ENCODE measurements around the gene RPA1. TPM values are rescaled to one million over a fixed set of nuclear protein-coding genes. Genes with fewer than 3 reads are reported as not detected.

The RPA1 gene
- total RNA-seq, 3 donors from 2014 or later (not counting 1 experiment from before 2014, with no cell fraction given) = 70.9 to 101 (median 98.9) TPM

GRCh38 chr17:1830288-1830687, 483 bp downstream of the RPA1 start:
- under 1% methylated on average over 11 of the region's 11 CpGs for WGBS (ENCODE audit: insufficient coverage)
- H3K27me3 ChIP-seq (ENCODE audit: control insufficient read depth, insufficient read depth, low read length) = no peaks in the 10 kb centered on the region
- ATAC-seq (peak in 2 of 3 donors; percentile 3 to 19), DNase-seq (peak in 1 of 2 donors; percentile 57)
- H3K36me3 ChIP-seq (ENCODE audit: control insufficient read depth, insufficient read depth, low read length) = peaks cover 11% of the 10 kb centered on the region
- Mint-ChIP-seq H3K27ac (peak overlapping the region; percentile 91), H3K4me1 (peaks cover 41 to 43% of the 10 kb centered on the region in 2 donors), H3K27me3 (ENCODE audit: low read depth in 2 of 2) (no peaks in the 10 kb centered on the region), H3K9me3 (no peaks in the 10 kb centered on the region), H3K4me3 (peak overlapping the region; percentile 96), H3K36me3 (no peaks in the 10 kb centered on the region)
- H3K9me3 ChIP-seq (ENCODE audit: control insufficient read depth, insufficient read depth, low read length) = no peaks in the 10 kb centered on the region
- no peak for TF ChIP-seq CTCF (IDR thresholded peaks at IDR 0.05)
- H3K4me1 ChIP-seq (ENCODE audit: control insufficient read depth, insufficient read depth, low read length) = peaks cover 28% of the 10 kb centered on the region
- peak overlapping the region; percentile 64 for H3K4me3 ChIP-seq (ENCODE audit: low read length)
- intact Hi-C loops (cut with micrococcal nuclease) = no loop called here
- H3K27ac ChIP-seq (ENCODE audit: low read length) = peak overlapping the region; percentile 46

GRCh38 chr17:1834380-1835149, 4.8 kb downstream of the RPA1 start:
- DNase-seq = peak in 1 of 2 donors; percentile 40
- intact Hi-C loops (cut with micrococcal nuclease) = no loop called here
- H3K36me3 Mint-ChIP-seq = no peaks in the 10 kb centered on the region
- no peak for ATAC-seq
- Histone ChIP-seq H3K36me3 (ENCODE audit: control insufficient read depth, insufficient read depth, low read length) (peaks cover 5% of the 10 kb centered on the region), H3K4me1 (ENCODE audit: control insufficient read depth, insufficient read depth, low read length) (peaks cover 20% of the 10 kb centered on the region), H3K27me3 (ENCODE audit: control insufficient read depth, insufficient read depth, low read length) (no peaks in the 10 kb centered on the region), H3K4me3 (ENCODE audit: low read length) (no peak overlapping the region), H3K9me3 (ENCODE audit: control insufficient read depth, insufficient read depth, low read length) (no peaks in the 10 kb centered on the region), H3K27ac (ENCODE audit: low read length) (no peak overlapping the region)
- WGBS (ENCODE audit: insufficient coverage) = 76% methylated on average over 9 of the region's 12 CpGs
- no peak overlapping the region for H3K4me3 Mint-ChIP-seq
- TF ChIP-seq CTCF (IDR thresholded peaks at IDR 0.05) = no peak
- peaks cover 34 to 38% of the 10 kb centered on the region in 2 donors for H3K4me1 Mint-ChIP-seq
- peak overlapping the region; percentile 58 to 67 for H3K27ac Mint-ChIP-seq
- no peaks in the 10 kb centered on the region for H3K9me3 Mint-ChIP-seq
- no peaks in the 10 kb centered on the region for H3K27me3 Mint-ChIP-seq (ENCODE audit: low read depth in 2 of 2)

- no peak overlapping the region for H3K4me3 Mint-ChIP-seq
- Histone ChIP-seq H3K4me1 (ENCODE audit: control insufficient read depth, insufficient read depth, low read length) (peaks cover 6% of the 10 kb centered on the region), H3K4me3 (ENCODE audit: low read length) (no peak overlapping the region), H3K36me3 (ENCODE audit: control insufficient read depth, insufficient read depth, low read length) (peaks cover 22% of the 10 kb centered on the region), H3K27me3 (ENCODE audit: control insufficient read depth, insufficient read depth, low read length) (no peaks in the 10 kb centered on the region), H3K9me3 (ENCODE audit: control insufficient read depth, insufficient read depth, low read length) (no peaks in the 10 kb centered on the region), H3K27ac (ENCODE audit: low read length) (no peak overlapping the region)
- no peak for TF ChIP-seq CTCF (IDR thresholded peaks at IDR 0.05)
- DNase-seq = no peak
- ATAC-seq = no peak
- no peaks in the 10 kb centered on the region for H3K27me3 Mint-ChIP-seq (ENCODE audit: low read depth in 2 of 2)
- H3K36me3 Mint-ChIP-seq = peaks cover 10% of the 10 kb centered on the region
- no peak overlapping the region for H3K27ac Mint-ChIP-seq
- H3K4me1 Mint-ChIP-seq = peaks cover 14 to 15% of the 10 kb centered on the region in 2 donors
- 95% methylated on average over 4 of the region's 4 CpGs for WGBS (ENCODE audit: insufficient coverage)
- no peaks in the 10 kb centered on the region for H3K9me3 Mint-ChIP-seq
- intact Hi-C loops (cut with micrococcal nuclease) = no loop called here
These were observed 9.7 kb downstream of the RPA1 start for GRCh38 chr17:1839516-1839915.

All from natural killer cell (primary cell).